GM12878 (cell line): ENCODE data around the gene AXL. TPM values are rescaled to one million over a fixed set of nuclear protein-coding genes. Genes with fewer than 3 reads are reported as not detected.

Experiments used
- ATAC-seq: fragments of 200-7000 bp; cut with Tn5 transposase; 3 replicates; pipeline ENCODE4 v1.9.1; 2020; ENCODE audit warnings: mild to moderate bottlenecking, moderate library complexity
- BruUV-seq: library from RNA; stranded (reverse); fragments of 400-500 nt; replicated peaks from 2 replicates; lab custom pipeline; 2021; lab: Mats Ljungman, UMichigan
- CTCF ChIA-PET: fragments of 300-600 bp; sonication (Branson Sonifier 250); formaldehyde crosslinking; extraction: SDS; loops from one replicate; lab custom pipeline; 2021; ENCODE audit warnings: inconsistent platforms; lab: Yijun Ruan, JAX
- POLR2A ChIA-PET: fragments of 350-600 bp; formaldehyde crosslinking; extraction: SDS; loops from one replicate; lab custom pipeline; 2021; ENCODE audit warnings: inconsistent platforms; lab: Charles Lee
- RAD21 ChIA-PET: fragments of 300-600 bp; sonication (Branson Sonifier 250); formaldehyde crosslinking; loops from one replicate; lab custom pipeline; 2023; ENCODE audit warnings: antibody characterized with exemption; ENCODE audit not compliant: unreplicated experiment; lab: Charles Lee
- SMC1A ChIA-PET: fragments of 300-600 bp; sonication (Branson Sonifier 250); formaldehyde crosslinking; loops from one replicate; lab custom pipeline; 2023; ENCODE audit not compliant: unreplicated experiment, uncharacterized antibody; lab: Charles Lee
- DNase-seq: peaks from one replicate; pipeline ENCODE4 v3.0.0-alpha.2; 2011; ENCODE audit warnings: low read depth, low spot score
- FAIRE-seq: peaks from 3 replicates; lab custom pipeline; 2011; peaks lifted over from hg19 to GRCh38; lab: Jason Lieb, UNC
- H2AFZ ChIP-seq: 2 replicates; pipeline ENCODE4 v1.6.0; 2011; ENCODE audit warnings: low read depth, low read length, control low read depth; ENCODE audit not compliant: control insufficient read depth
- H3K27ac ChIP-seq: 2 replicates; pipeline ENCODE4 v1.5.1; 2011; ENCODE audit warnings: control low read depth; ENCODE audit not compliant: control insufficient read depth, insufficient read depth
- H3K27me3 ChIP-seq, 2 experiments: replicated peaks in 1 of 2; 2 replicates each; pipeline versions ENCODE4 v1.6.0 to v1.6.1; 2011; ENCODE audit warnings: low read length in 1 of 2; ENCODE audit not compliant: control insufficient read depth in 2 of 2, insufficient read depth in 2 of 2
- H3K36me3 ChIP-seq, 2 experiments: 2 replicates each; pipeline ENCODE4 v1.5.1; 2011; ENCODE audit warnings: low read length in 1 of 2; ENCODE audit not compliant: control insufficient read depth in 2 of 2, insufficient read depth in 2 of 2
- H3K4me1 ChIP-seq: 2 replicates; pipeline ENCODE4 v1.6.1; 2011; ENCODE audit warnings: mild to moderate bottlenecking, low read length, moderate library complexity, mixed read lengths; ENCODE audit not compliant: control insufficient read depth, insufficient read depth
- H3K4me2 ChIP-seq: 2 replicates; pipeline ENCODE4 v1.6.0; 2011; ENCODE audit warnings: control low read depth; ENCODE audit not compliant: control insufficient read depth, insufficient read depth
- H3K4me3 ChIP-seq: fragments of 200-600 bp; sonication (generic); 2 replicates; pipeline ENCODE4 v1.5.1; 2016
- H3K79me2 ChIP-seq: 2 replicates; pipeline ENCODE4 v1.6.0; 2011; ENCODE audit warnings: low read length; ENCODE audit not compliant: control insufficient read depth, insufficient read depth
- H3K9ac ChIP-seq: 2 replicates; pipeline ENCODE4 v1.8.0; 2011; ENCODE audit warnings: low read length, control low read depth, mixed read lengths; ENCODE audit not compliant: control insufficient read depth, insufficient read depth
- H3K9me3 ChIP-seq: replicated peaks from 3 replicates; pipeline ENCODE4 v1.5.1; 2011; ENCODE audit warnings: mild to moderate bottlenecking, low read length; ENCODE audit not compliant: control insufficient read depth, insufficient read depth
- H4K20me1 ChIP-seq: 2 replicates; pipeline ENCODE4 v1.6.0; 2011; ENCODE audit not compliant: control insufficient read depth, insufficient read depth
- BACH1 ChIP-seq: fragments of 450-650 bp; IDR thresholded peaks from 2 replicates; pipeline ENCODE4 v1.6.1; 2017; ENCODE audit warnings: mild to moderate bottlenecking, borderline replicate concordance
- LARP7 ChIP-seq: fragments of 450-650 bp; IDR thresholded peaks from 2 replicates; pipeline ENCODE4 v1.6.1; 2017; ENCODE audit warnings: mild to moderate bottlenecking
- RUNX3 ChIP-seq: IDR thresholded peaks from 2 replicates; pipeline ENCODE4 v1.6.1; 2012; ENCODE audit warnings: low read length, inconsistent platforms
- TBL1XR1 ChIP-seq: IDR thresholded peaks from 2 replicates; pipeline ENCODE4 v1.6.1; 2012; ENCODE audit warnings: low read depth, low read length, improper control_type of control experiment
- YBX1 ChIP-seq: fragments of 450-650 bp; IDR thresholded peaks from 2 replicates; pipeline ENCODE4 v1.6.1; 2016; ENCODE audit warnings: antibody characterized with exemption
- WGBS: methylation state at CpG from one replicate; pipeline ENCODE4 v1.1.6; 2016; ENCODE audit warnings: low lambda C conversion rate; ENCODE audit not compliant: insufficient replicate concordance, insufficient coverage; ENCODE audit errors: missing lambda C conversion rate; 5-methylcytosine and 5-hydroxymethylcytosine counted together
- in situ Hi-C: fragments of 300-500 bp; cut with MboI; formaldehyde crosslinking; loops from 9 replicates; pipeline ENCODE4 v1.14.3; 2018; ENCODE audit warnings: mixed read lengths
- intact Hi-C: fragments of 100-400 bp; cut with micrococcal nuclease; formaldehyde crosslinking; loops from one replicate; pipeline ENCODE4 v1.14.2; 2022; ENCODE audit not compliant: unreplicated experiment
- polyA plus RNA-seq, 11 experiments: library from polyadenylated mRNA; depleted of rRNA in 4 of 11; unstranded in 6 of 11; stranded (reverse) in 5 of 11; fragments of >200 nt; fragmentation: Nextera tagmentation in 4 of 11; fragmentation: Illumina TruSeq in 1 of 11; extraction: Ambion mirVana in 4 of 11; extraction: Trizol in 1 of 11; gene quantifications; 1 replicate in 1 of 11; 2 replicates in 10 of 11; pipeline versions ENCODE4 v1.2.1 to v1.2.3, GENCODE V29; 2011 to 2016; ENCODE audit warnings: inconsistent platforms in 2 of 11, missing spikeins in 2 of 11, low read depth in 1 of 11
- total RNA-seq, 4 experiments: library from RNA; depleted of rRNA in 3 of 4; stranded (reverse); fragments of >200 nt in 3 of 4; fragmentation: Illumina TruSeq in 1 of 4; extraction: Trizol in 1 of 4; gene quantifications; 2 replicates each; pipeline versions ENCODE4 v1.2.1 to v1.2.3, GENCODE V29; 2013 to 2021
- TF ChIP-seq, protein P1 (sequence below): fragments of 150-350 bp; IDR thresholded peaks from 2 replicates; pipeline ENCODE4 v1.6.1; 2014; ENCODE audit warnings: mild to moderate bottlenecking, low read depth, low read length
- TF ChIP-seq, protein P2 (sequence below): fragments of 150-350 bp; IDR thresholded peaks from 2 replicates; pipeline ENCODE4 v1.6.1; 2016; ENCODE audit warnings: low read depth, low read length

The AXL gene
- total and polyA plus RNA-seq, 10 of the 15 experiments (the other 5 are each of a cell fraction or from before 2014, with no cell fraction given), result under 0.01 to 0.33 (median 0.07) TPM; not detected in 4

GRCh38 chr19:41273076-41273475 is 54.1 kb downstream of the AXL start:
- Histone ChIP-seq H3K79me2 (peaks cover 17% of the 10 kb centered on the region), H3K4me2 (no peak overlapping the region), H4K20me1 (no peaks in the 10 kb centered on the region), H2AFZ (no peak overlapping the region), H3K9me3 (no peaks in the 10 kb centered on the region), H3K27me3 (no peaks in the 10 kb centered on the region), H3K4me1 (no peaks in the 10 kb centered on the region), H3K4me3 (no peak overlapping the region), H3K9ac (no peak overlapping the region), H3K27ac (no peak overlapping the region), H3K36me3 (peaks cover 51 to 62% of the 10 kb centered on the region in 2 experiments)
- BruUV-seq, result no TSS peak
- POLR2A ChIA-PET, result no interaction called here
- TF ChIP-seq TBL1XR1 (no peak), YBX1 (no peak)
- TF ChIP-seq, protein P1, sequence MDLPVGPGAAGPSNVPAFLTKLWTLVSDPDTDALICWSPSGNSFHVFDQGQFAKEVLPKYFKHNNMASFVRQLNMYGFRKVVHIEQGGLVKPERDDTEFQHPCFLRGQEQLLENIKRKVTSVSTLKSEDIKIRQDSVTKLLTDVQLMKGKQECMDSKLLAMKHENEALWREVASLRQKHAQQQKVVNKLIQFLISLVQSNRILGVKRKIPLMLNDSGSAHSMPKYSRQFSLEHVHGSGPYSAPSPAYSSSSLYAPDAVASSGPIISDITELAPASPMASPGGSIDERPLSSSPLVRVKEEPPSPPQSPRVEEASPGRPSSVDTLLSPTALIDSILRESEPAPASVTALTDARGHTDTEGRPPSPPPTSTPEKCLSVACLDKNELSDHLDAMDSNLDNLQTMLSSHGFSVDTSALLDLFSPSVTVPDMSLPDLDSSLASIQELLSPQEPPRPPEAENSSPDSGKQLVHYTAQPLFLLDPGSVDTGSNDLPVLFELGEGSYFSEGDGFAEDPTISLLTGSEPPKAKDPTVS, result no peak
- intact Hi-C loops, result no loop called here
- CTCF ChIA-PET, result no interaction called here
- no peak for ATAC-seq
- RAD21 ChIA-PET, result no interaction called here
- no peak for FAIRE-seq
- 75% methylated on average over 6 of the region's 6 CpGs for WGBS
- in situ Hi-C loops, result no loop called here
- SMC1A ChIA-PET, result interaction anchor here (1.0 kb wide), 1 partner anchor 10 kb away, joined by 3 read pairs; no protein-coding TSS in a partner anchor
- no peak for DNase-seq

DNA sequence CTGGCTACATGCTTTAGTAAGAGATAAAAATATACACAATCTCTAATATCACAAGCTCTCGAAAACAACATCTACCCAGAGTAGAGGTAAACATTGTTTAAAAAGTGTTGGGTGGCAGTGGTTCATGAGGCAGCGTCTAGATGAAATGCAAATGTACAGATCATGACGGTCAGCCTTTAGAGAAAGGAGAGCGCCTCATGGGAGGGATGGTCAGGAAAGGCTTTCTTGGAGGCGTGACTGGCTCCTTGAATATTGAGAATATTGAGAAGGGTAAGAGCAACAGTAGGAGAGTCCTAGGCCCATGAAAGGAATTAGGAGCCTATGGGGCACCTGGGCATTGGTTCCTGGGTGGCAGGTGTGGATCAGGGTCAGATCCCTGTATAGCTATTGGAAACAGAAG is 55.8 kb downstream of the AXL start:
- Histone ChIP-seq H3K4me2 (no peak overlapping the region), H3K27ac (no peak overlapping the region), H4K20me1 (no peaks in the 10 kb centered on the region), H3K4me1 (no peaks in the 10 kb centered on the region), H3K9ac (no peak overlapping the region), H3K4me3 (no peak overlapping the region), H3K27me3 (no peaks in the 10 kb centered on the region), H2AFZ (no peak overlapping the region), H3K79me2 (peaks cover 4% of the 10 kb centered on the region), H3K9me3 (no peaks in the 10 kb centered on the region), H3K36me3 (peaks cover 52 to 69% of the 10 kb centered on the region in 2 experiments)
- BruUV-seq, result no TSS peak
- CTCF ChIA-PET, result interaction anchor here (1.3 kb wide), 1 partner anchor 34 kb away, joined by 3 read pairs; no protein-coding TSS in a partner anchor
- TF ChIP-seq LARP7, result no peak
- no peak for TF ChIP-seq BACH1
- TF ChIP-seq YBX1, result no peak
- TF ChIP-seq RUNX3, result no peak
- TF ChIP-seq, protein P2, sequence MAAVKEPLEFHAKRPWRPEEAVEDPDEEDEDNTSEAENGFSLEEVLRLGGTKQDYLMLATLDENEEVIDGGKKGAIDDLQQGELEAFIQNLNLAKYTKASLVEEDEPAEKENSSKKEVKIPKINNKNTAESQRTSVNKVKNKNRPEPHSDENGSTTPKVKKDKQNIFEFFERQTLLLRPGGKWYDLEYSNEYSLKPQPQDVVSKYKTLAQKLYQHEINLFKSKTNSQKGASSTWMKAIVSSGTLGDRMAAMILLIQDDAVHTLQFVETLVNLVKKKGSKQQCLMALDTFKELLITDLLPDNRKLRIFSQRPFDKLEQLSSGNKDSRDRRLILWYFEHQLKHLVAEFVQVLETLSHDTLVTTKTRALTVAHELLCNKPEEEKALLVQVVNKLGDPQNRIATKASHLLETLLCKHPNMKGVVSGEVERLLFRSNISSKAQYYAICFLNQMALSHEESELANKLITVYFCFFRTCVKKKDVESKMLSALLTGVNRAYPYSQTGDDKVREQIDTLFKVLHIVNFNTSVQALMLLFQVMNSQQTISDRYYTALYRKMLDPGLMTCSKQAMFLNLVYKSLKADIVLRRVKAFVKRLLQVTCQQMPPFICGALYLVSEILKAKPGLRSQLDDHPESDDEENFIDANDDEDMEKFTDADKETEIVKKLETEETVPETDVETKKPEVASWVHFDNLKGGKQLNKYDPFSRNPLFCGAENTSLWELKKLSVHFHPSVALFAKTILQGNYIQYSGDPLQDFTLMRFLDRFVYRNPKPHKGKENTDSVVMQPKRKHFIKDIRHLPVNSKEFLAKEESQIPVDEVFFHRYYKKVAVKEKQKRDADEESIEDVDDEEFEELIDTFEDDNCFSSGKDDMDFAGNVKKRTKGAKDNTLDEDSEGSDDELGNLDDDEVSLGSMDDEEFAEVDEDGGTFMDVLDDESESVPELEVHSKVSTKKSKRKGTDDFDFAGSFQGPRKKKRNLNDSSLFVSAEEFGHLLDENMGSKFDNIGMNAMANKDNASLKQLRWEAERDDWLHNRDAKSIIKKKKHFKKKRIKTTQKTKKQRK, result no peak
- WGBS, result 73% methylated on average over 5 of the region's 5 CpGs
- DNase-seq (no peak), ATAC-seq (no peak), FAIRE-seq (no peak)
- in situ Hi-C loops (no loop called here), intact Hi-C loops (no loop called here)
- POLR2A ChIA-PET, result no interaction called here
- RAD21 ChIA-PET, result no interaction called here
- SMC1A ChIA-PET, result no interaction called here
